Prostate gland (tissue), 2 donors: ENCODE data around the gene NRF1. TPM values are rescaled to one million over a fixed set of nuclear protein-coding genes. Genes with fewer than 3 reads are reported as not detected.

Experiments
- DNase-seq: peaks from one replicate; pipeline ENCODE4 v3.0.0-alpha.2; 2019; ENCODE audit warnings: low spot score
- H3K27ac ChIP-seq, 2 donors: fragments of 200-600 bp; sonication (generic); 2 replicates each; pipeline ENCODE4 v1.5.1; 2017 to 2019
- H3K27me3 ChIP-seq: fragments of 200-600 bp; sonication (generic); replicated peaks from 2 replicates; pipeline ENCODE4 v1.5.1; 2019; ENCODE audit not compliant: insufficient read depth
- H3K36me3 ChIP-seq, 2 donors: fragments of 200-600 bp; sonication (generic); 1 replicate in 1 of 2; 2 replicates in 1 of 2; pipeline versions ENCODE4 v1.5.1 to v1.8.1; 2017 to 2019
- H3K4me1 ChIP-seq: fragments of 200-600 bp; sonication (generic); replicated peaks from 2 replicates; pipeline ENCODE4 v1.5.1; 2019
- H3K4me3 ChIP-seq, 2 donors: fragments of 200-600 bp; sonication (generic); 2 replicates each; pipeline ENCODE4 v1.5.1; 2017 to 2019
- H3K9me3 ChIP-seq: fragments of 200-600 bp; sonication (generic); 2 replicates; pipeline ENCODE4 v1.5.1; 2017
- POLR2A ChIP-seq: fragments of 450-650 bp; IDR thresholded peaks from one replicate; pipeline ENCODE4 v1.6.1; 2016; ENCODE audit warnings: antibody characterized with exemption, mild to moderate bottlenecking
- POLR2AphosphoS5 ChIP-seq: sonication (generic); formaldehyde crosslinking; IDR thresholded peaks from one replicate; pipeline ENCODE4 v1.6.1; 2017; ENCODE audit warnings: antibody characterized with exemption
- WGBS: methylation state at CpG from one replicate; pipeline ENCODE4 v1.1.5; 2018; 5-methylcytosine and 5-hydroxymethylcytosine counted together
- intact Hi-C: fragments of 100-400 bp; cut with DNase I; formaldehyde crosslinking; loops from one replicate; pipeline ENCODE4 v1.14.2; 2022
- total RNA-seq, 2 donors: library from RNA; depleted of rRNA; stranded (reverse); fragments of >200 nt; gene quantifications; one replicate each; pipeline ENCODE4 v1.1.0, GENCODE V29; 2016
- TF ChIP-seq, protein P1 (sequence below), 4 experiments: fragments of 200-600 bp in 2 of 4; fragments of 450-650 bp in 2 of 4; sonication (generic) in 2 of 4; IDR thresholded peaks; 1 replicate in 3 of 4; 2 replicates in 1 of 4; pipeline ENCODE4 v1.5.1; 2016 to 2019; ENCODE audit warnings: antibody characterized with exemption in 4 of 4, mild to moderate bottlenecking in 2 of 4, moderate library complexity in 2 of 4

Gene NRF1
- total RNA-seq, 2 donors from 2014 or later = 22.3 to 27.0 TPM

DNA sequence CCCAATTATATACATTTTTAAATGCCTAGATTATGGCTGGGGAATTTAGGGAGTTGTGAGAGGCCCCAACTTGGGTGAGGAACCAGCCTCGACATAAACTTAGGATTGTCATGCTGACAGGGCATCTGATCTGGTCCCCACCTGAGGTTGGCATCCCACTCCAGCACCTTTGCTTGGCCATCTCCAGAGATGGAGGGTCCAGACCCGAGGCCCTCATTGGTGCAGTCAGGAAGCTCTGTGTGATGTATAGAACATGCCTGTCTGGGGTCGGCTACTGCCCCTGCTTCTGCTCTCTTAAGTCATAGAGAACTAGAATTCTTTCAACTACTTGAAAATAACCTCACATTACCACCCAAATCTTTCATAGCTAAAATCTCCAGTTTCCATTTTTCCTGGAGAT, 153.8 kb downstream of the NRF1 start:
- 93% methylated on average over 3 of the region's 3 CpGs for WGBS
- TF ChIP-seq POLR2AphosphoS5 = no peak
- TF ChIP-seq POLR2A = no peak
- TF ChIP-seq, protein P1, sequence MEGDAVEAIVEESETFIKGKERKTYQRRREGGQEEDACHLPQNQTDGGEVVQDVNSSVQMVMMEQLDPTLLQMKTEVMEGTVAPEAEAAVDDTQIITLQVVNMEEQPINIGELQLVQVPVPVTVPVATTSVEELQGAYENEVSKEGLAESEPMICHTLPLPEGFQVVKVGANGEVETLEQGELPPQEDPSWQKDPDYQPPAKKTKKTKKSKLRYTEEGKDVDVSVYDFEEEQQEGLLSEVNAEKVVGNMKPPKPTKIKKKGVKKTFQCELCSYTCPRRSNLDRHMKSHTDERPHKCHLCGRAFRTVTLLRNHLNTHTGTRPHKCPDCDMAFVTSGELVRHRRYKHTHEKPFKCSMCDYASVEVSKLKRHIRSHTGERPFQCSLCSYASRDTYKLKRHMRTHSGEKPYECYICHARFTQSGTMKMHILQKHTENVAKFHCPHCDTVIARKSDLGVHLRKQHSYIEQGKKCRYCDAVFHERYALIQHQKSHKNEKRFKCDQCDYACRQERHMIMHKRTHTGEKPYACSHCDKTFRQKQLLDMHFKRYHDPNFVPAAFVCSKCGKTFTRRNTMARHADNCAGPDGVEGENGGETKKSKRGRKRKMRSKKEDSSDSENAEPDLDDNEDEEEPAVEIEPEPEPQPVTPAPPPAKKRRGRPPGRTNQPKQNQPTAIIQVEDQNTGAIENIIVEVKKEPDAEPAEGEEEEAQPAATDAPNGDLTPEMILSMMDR (IDR thresholded peaks at IDR 0.05) = no peak
- no peak for DNase-seq
- Histone ChIP-seq H3K27me3 (no peaks in the 10 kb centered on the region), H3K27ac (no peak overlapping the region), H3K4me3 (no peak overlapping the region), H3K4me1 (no peaks in the 10 kb centered on the region), H3K9me3 (no peaks in the 10 kb centered on the region), H3K36me3 (no peaks in the 10 kb centered on the region)
- intact Hi-C loops = no loop called here

DNA sequence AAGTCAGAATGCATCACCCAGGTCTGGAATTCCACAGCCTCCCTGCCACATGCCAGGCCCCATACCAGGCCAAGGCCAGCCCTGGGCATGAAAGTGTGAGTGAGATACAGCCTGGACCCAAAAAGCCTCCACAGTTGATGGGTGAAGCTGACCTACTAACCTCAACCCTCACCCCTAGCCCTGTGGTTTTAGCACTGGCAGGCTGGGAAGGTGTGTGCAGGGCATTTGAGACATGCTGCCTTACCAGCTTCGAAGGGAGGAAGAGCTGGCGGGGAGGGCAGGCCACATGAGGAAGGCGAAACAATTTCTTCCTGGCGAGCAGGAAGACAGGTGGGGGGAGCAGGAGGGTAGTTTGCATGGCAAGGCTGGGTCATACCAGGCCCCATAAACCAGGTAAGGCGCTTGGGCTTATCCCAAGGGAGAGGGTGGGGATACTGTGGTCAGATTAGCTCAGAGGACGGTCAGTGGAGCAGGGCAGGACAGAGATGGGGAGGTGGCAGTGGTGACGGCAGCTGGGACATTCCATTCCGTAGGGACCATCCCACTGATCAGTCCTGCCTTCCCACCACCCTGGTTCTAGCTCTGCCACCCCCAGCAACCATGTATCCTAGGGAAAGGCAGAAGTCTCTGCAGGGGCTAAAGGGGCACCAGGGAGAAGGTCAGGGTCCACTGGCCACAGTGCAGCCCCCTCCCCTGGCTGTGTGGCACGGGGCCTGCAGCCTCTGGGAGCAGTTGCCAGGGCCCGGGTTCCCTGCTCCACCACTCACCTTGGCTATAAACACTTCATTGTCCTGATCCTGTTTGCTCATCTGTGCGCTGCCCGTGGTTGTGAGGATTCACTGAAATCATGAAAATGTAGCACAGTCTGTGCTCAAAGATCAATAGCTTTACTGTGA, 155.8 kb downstream of the NRF1 start:
- TF ChIP-seq, protein P1 (IDR thresholded peaks at IDR 0.05) = no peak
- TF ChIP-seq POLR2A (no peak), POLR2AphosphoS5 (no peak)
- no peaks in the 10 kb centered on the region for H3K9me3 ChIP-seq
- H3K27me3 ChIP-seq = no peaks in the 10 kb centered on the region
- no peaks in the 10 kb centered on the region for H3K4me1 ChIP-seq
- WGBS = 87% methylated on average over 12 of the region's 12 CpGs
- intact Hi-C loops = no loop called here
- H3K27ac ChIP-seq = no peak overlapping the region
- H3K4me3 ChIP-seq = no peak overlapping the region
- H3K36me3 ChIP-seq = no peaks in the 10 kb centered on the region
- DNase-seq = no peak

DNA sequence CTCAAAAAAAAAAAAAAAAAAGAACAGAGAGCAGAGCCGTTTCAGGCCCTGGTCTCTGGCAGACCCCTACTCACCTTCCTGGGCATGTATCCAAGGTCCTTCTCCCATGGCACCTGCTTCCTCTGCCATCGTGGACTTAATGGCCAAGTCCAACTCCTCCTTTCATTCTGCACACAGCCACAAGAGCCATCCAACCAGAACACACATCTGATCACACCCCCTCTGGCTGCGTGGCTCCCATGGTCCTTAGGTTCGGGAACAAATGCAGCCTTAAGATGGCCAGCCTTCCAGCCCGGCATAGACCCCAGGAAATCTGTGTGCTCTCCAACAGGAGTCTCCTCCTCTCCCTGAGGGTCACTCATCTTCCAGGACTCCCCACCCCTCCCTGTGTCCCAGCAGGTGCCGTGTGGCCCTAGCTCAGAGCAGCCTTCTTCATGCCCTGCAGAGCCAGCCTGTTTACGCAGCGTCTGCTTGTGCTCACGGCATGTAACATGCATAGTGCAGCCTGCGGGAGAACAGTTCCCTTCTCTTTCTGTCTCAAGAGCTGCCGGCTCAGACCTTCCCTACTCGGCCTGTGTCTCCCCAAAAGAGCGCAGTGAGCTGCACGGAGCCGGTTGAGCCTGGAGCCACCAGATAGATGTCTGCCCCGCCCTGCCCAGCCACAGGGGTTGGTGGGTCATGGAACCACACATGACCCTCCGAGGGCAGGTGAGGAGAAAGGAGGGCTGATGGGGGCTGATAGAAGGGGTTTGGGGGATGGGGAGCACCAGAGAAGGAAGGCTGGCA, 157.3 kb downstream of the NRF1 start:
- H3K27me3 ChIP-seq = no peaks in the 10 kb centered on the region
- WGBS = 88% methylated on average over 17 of the region's 17 CpGs
- H3K4me1 ChIP-seq = no peaks in the 10 kb centered on the region
- no peak for TF ChIP-seq POLR2AphosphoS5
- TF ChIP-seq POLR2A = no peak
- TF ChIP-seq, protein P1 (IDR thresholded peaks at IDR 0.05) = no peak
- DNase-seq = no peak
- H3K9me3 ChIP-seq = no peaks in the 10 kb centered on the region
- H3K27ac ChIP-seq = no peak overlapping the region
- no peaks in the 10 kb centered on the region for H3K36me3 ChIP-seq
- intact Hi-C loops = no loop called here
- H3K4me3 ChIP-seq = no peak overlapping the region

DNA sequence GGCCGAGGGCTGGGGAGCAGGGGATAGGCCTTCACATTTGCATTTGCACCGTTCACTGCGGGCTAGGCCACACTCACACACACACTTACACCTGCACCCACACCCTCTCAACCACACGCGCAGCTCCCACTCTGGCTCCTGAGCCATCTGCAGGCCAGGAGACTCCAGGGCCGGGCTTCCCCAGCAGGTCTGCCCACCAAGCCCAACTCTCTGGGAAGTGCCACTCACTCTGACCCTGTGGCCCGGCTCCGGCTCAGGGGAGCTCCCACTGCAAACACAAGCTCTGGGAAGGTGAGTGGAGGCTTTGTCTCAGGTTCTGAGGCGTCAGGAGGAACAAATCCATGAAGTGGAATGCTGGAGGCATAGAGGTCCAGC, 157.9 kb downstream of the NRF1 start:
- Histone ChIP-seq H3K4me1 (no peaks in the 10 kb centered on the region), H3K36me3 (no peaks in the 10 kb centered on the region), H3K9me3 (no peaks in the 10 kb centered on the region), H3K27me3 (no peaks in the 10 kb centered on the region), H3K4me3 (no peak overlapping the region), H3K27ac (no peak overlapping the region)
- DNase-seq = no peak
- TF ChIP-seq, protein P1 (IDR thresholded peaks at IDR 0.05) = no peak
- no peak for TF ChIP-seq POLR2A
- TF ChIP-seq POLR2AphosphoS5 = no peak
- intact Hi-C loops = no loop called here
- 94% methylated on average over 9 of the region's 9 CpGs for WGBS
